ENCODE results near the gene SLC25A23. TPM values are rescaled to one million over a fixed set of nuclear protein-coding genes. Genes with fewer than 3 reads are reported as not detected.
A peak's percentile ranks its signal among the peaks of the same experiment; 100 is the strongest.

SLC25A23 gene
- total RNA-seq, 2 experiments from 2014 or later, result 11.9 to 12.1 TPM

GRCh38 chr19:6392221-6393073, 67.1 kb downstream of the SLC25A23 start:
- DNase-seq, result no peak
- Mint-ChIP-seq H3K27me3 (no peaks in the 10 kb centered on the region), H3K27ac (peak overlapping the region; percentile 97), H3K4me3 (peak overlapping the region; percentile 80), H3K9me3 (no peaks in the 10 kb centered on the region), H3K4me1 (ENCODE audit: low read depth) (peaks cover 17% of the 10 kb centered on the region), H3K36me3 (ENCODE audit: low read depth) (peaks cover 23% of the 10 kb centered on the region)
- intact Hi-C loops (cut with micrococcal nuclease), result no loop called here
- ChIA-PET CTCF (no interaction called here), POLR2A (interaction anchor here (0.6 to 1.9 kb wide), 2 partner anchors 9 to 20 kb away, joined by 3 to 4 read pairs; no protein-coding TSS in a partner anchor)
- TF ChIP-seq CTCF (IDR thresholded peaks at IDR 0.05), result no peak
- ATAC-seq, result peak; percentile 6

Small RNAs within 50 kb of the gene (microRNA-seq; reads per million reads assigned to microRNA genes)
- gene MIR3940 (ENCODE audit: borderline microRNAs expressed, borderline replicate concordance) (2.4 reads per million), gene MIR6790 (ENCODE audit: borderline microRNAs expressed, borderline replicate concordance) (not detected)

Other genes with a start within 250 kb of the SLC25A23 start
- 10 to 100 TPM; 41.4 to 44.6 TPM for gene MLLT1, start 179.8 kb downstream of the SLC25A23 start, total RNA-seq
- gene ACER1, start 126.2 kb downstream of the SLC25A23 start, total RNA-seq, result not detected
- gene CLPP, start 98.3 kb downstream of the SLC25A23 start, total RNA-seq, result 100 to 1,000 TPM; 169 to 175 TPM
- gene ALKBH7, start 87.0 kb downstream of the SLC25A23 start, total RNA-seq, result 10 to 100 TPM; 34.9 to 40.1 TPM
- 1 to 10 TPM; 1.2 to 1.4 TPM for gene PSPN, start 83.9 kb downstream of the SLC25A23 start, total RNA-seq
- 10 to 100 TPM; 50.4 to 59.6 TPM for gene GTF2F1, start 66.6 kb downstream of the SLC25A23 start, total RNA-seq
- 100 to 1,000 TPM; 366 to 370 TPM for gene KHSRP, start 35.0 kb downstream of the SLC25A23 start, total RNA-seq
- not detected for gene SLC25A41, start 26.0 kb downstream of the SLC25A23 start, total RNA-seq
- under 1 TPM; 0.58 to 0.70 TPM for gene CRB3, start 4.5 kb upstream of the SLC25A23 start, total RNA-seq
- 10 to 100 TPM; 58.2 to 61.2 TPM for gene DENND1C, start 22.0 kb upstream of the SLC25A23 start, total RNA-seq
- gene TUBB4A, start 42.5 kb upstream of the SLC25A23 start, total RNA-seq, result 10 to 100 TPM in 1 of 2 experiments, 1 to 10 TPM in 1; 9.6 to 10.6 TPM
- 1 to 10 TPM; 3.0 to 3.1 TPM for gene TNFSF9, start 71.2 kb upstream of the SLC25A23 start, total RNA-seq
- gene CD70, start 131.4 kb upstream of the SLC25A23 start, total RNA-seq, result 10 to 100 TPM; 24.6 to 26.2 TPM
- gene TNFSF14, start 210.4 kb upstream of the SLC25A23 start, total RNA-seq, result 10 to 100 TPM; 41.7 to 43.8 TPM